ENCODE results near the gene RGL4.
"Not testable (repeated sequence)": the region's sequence is repeated elsewhere in the genome, so short reads cannot be mapped to it uniquely, and the experiment has no call there.

DNA sequence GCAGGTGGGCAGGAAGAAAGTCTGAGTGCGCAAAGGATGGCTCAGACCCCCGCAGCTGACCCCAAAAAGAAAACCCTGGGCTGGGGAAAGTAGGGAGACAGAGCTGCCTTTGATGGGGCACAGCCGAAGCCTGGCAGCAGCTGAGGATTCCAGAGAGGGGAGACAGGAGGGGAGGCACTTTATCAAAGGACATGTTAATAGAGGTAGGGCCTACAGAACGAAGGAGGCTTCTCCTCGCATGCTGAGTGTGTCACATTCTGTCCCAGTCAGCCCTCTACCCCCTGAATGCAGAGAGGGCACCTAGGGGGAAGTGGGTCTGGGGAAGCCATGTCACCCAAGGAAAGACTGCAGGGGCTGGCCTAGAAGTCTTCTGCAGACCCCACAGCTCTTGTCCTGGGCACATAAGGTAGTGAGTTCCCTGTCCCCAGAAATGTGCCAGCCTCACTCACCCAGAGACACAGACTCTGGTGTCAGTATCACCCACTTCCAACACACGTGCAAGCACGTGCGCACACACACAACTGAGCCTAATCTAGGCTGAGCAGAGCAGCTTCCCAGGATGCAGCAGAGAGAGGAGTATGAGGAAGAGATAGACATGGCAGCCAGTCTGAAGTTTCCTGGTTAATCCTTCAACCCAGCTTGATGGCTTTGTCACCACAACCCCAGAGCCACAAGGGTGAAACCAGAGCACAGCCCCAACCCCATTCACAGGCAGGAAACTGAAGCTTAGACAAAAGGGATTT is 18.3 kb upstream of the RGL4 start:
- not testable (repeated sequence) for TF ChIP-seq CTCF (conservative IDR thresholded peaks at IDR 0.05; ENCODE audit: low read length); EZH2phosphoT487 (IDR thresholded peaks at IDR 0.05; ENCODE audit: borderline replicate concordance, low read depth, low read length)
